C4-2B (cell line): ENCODE data around the gene LSM2.

Experiments
- CTCF ChIP-seq: fragments of 450-650 bp; conservative IDR thresholded peaks from 2 replicates; pipeline ENCODE4 v1.5.1; 2017; ENCODE audit warnings: mild to moderate bottlenecking
- ZFX ChIP-seq: fragments of 450-650 bp; IDR thresholded peaks from 2 replicates; pipeline ENCODE4 v1.6.1; 2017

GRCh38 chr6:31758281-31758680 lies 48.5 kb downstream of the LSM2 start:
- TF ChIP-seq CTCF (no peak), ZFX (no peak)
